ENCODE measurements around the gene NAB1.

The NAB1 gene

GRCh38 chr2:190653231-190653630 is 4.3 kb downstream of the NAB1 start:
- H2AFZ ChIP-seq (ENCODE audit: low read depth, low read length, severe bottlenecking): no peak overlapping the region
- H3K4me3 ChIP-seq (ENCODE audit: insufficient read depth, low read length, poor library complexity, severe bottlenecking): no peak overlapping the region
- peaks cover 9% of the 10 kb centered on the region; the same call in 1 of the 2 replicates for H3F3A ChIP-seq (ENCODE audit: insufficient read depth)
- no peak overlapping the region for H3K9ac ChIP-seq (ENCODE audit: low read length)
- no peak overlapping the region for H3K4me2 ChIP-seq (ENCODE audit: low read depth, low read length, poor library complexity, severe bottlenecking)
- no peaks in the 10 kb centered on the region; the same call in 1 of the 2 replicates for H3K36me3 ChIP-seq (ENCODE audit: low read length)
- H3K9me3 ChIP-seq (ENCODE audit: insufficient read depth, low read length): no peaks in the 10 kb centered on the region
- H3K79me2 ChIP-seq (ENCODE audit: insufficient read depth, low read length): peaks cover 63% of the 10 kb centered on the region
- H3K9me2 ChIP-seq (replicated peaks; ENCODE audit: insufficient read depth, low read length): no peaks in the 10 kb centered on the region
- H3K27ac ChIP-seq (ENCODE audit: low read depth, low read length): no peak overlapping the region
- H4K20me1 ChIP-seq (ENCODE audit: low read depth, low read length): peaks cover 14% of the 10 kb centered on the region
- H3K27me3 ChIP-seq (ENCODE audit: low read length): no peaks in the 10 kb centered on the region
- TF ChIP-seq CTCF (IDR thresholded peaks at IDR 0.05; ENCODE audit: insufficient read depth, low read length, poor library complexity, severe bottlenecking) (no peak), EZH2phosphoT487 (conservative IDR thresholded peaks at IDR 0.05; ENCODE audit: low read length) (no peak)

DNA sequence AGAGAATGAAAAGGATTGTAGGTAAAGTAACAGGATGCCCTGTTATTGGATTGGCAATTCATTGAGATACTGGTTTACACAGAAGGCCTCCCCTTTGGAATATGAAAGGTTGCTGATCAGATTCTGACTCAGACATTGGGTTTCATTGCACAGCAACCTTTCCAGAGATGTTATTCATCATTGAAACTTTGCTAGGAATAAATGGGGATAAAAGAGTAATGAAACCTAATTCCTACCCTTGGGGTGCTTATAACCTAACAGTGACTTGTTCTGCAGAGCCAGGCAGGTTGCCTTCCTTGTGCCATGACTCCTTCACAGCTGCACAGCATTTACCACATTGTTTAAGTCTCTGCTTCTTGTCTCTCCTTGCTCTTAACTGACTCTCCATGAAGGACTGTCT is 5.0 kb downstream of the NAB1 start:
- peaks cover 9% of the 10 kb centered on the region; the same call in 1 of the 2 replicates for H3F3A ChIP-seq (ENCODE audit: insufficient read depth)

GRCh38 chr2:190655113-190655512 is 6.2 kb downstream of the NAB1 start:
- H3K9ac ChIP-seq (ENCODE audit: low read length): no peak overlapping the region
- TF ChIP-seq CTCF (IDR thresholded peaks at IDR 0.05; ENCODE audit: insufficient read depth, low read length, poor library complexity, severe bottlenecking): no peak
- TF ChIP-seq EZH2phosphoT487 (conservative IDR thresholded peaks at IDR 0.05; ENCODE audit: low read length): no peak
- H2AFZ ChIP-seq (ENCODE audit: low read depth, low read length, severe bottlenecking): no peak overlapping the region
- H3K79me2 ChIP-seq (ENCODE audit: insufficient read depth, low read length): peaks cover 63% of the 10 kb centered on the region
- H3K9me3 ChIP-seq (ENCODE audit: insufficient read depth, low read length): no peaks in the 10 kb centered on the region
- H3K36me3 ChIP-seq (ENCODE audit: low read length): no peaks in the 10 kb centered on the region; the same call in 1 of the 2 replicates
- H4K20me1 ChIP-seq (ENCODE audit: low read depth, low read length): peaks cover 14% of the 10 kb centered on the region
- H3K27ac ChIP-seq (ENCODE audit: low read depth, low read length): no peak overlapping the region
- H3K4me2 ChIP-seq (ENCODE audit: low read depth, low read length, poor library complexity, severe bottlenecking): no peak overlapping the region
- H3K27me3 ChIP-seq (ENCODE audit: low read length): no peaks in the 10 kb centered on the region
- H3K4me3 ChIP-seq (ENCODE audit: insufficient read depth, low read length, poor library complexity, severe bottlenecking): no peak overlapping the region
- H3K9me2 ChIP-seq (replicated peaks; ENCODE audit: insufficient read depth, low read length): no peaks in the 10 kb centered on the region
- peaks cover 9% of the 10 kb centered on the region; the same call in 1 of the 2 replicates for H3F3A ChIP-seq (ENCODE audit: insufficient read depth)

More for the DNA sequence above, 5.0 kb downstream of the NAB1 start:
- Histone ChIP-seq H3K27me3 (ENCODE audit: low read length) (no peaks in the 10 kb centered on the region), H3K36me3 (ENCODE audit: low read length) (no peaks in the 10 kb centered on the region; the same call in 1 of the 2 replicates), H2AFZ (ENCODE audit: low read depth, low read length, severe bottlenecking) (no peak overlapping the region), H3K4me2 (ENCODE audit: low read depth, low read length, poor library complexity, severe bottlenecking) (no peak overlapping the region), H3K9me2 (replicated peaks; ENCODE audit: insufficient read depth, low read length) (no peaks in the 10 kb centered on the region), H3K9me3 (ENCODE audit: insufficient read depth, low read length) (no peaks in the 10 kb centered on the region), H4K20me1 (ENCODE audit: low read depth, low read length) (peaks cover 14% of the 10 kb centered on the region), H3K79me2 (ENCODE audit: insufficient read depth, low read length) (peaks cover 69% of the 10 kb centered on the region), H3K9ac (ENCODE audit: low read length) (no peak overlapping the region), H3K27ac (ENCODE audit: low read depth, low read length) (no peak overlapping the region), H3K4me3 (ENCODE audit: insufficient read depth, low read length, poor library complexity, severe bottlenecking) (no peak overlapping the region)
- TF ChIP-seq CTCF (IDR thresholded peaks at IDR 0.05; ENCODE audit: insufficient read depth, low read length, poor library complexity, severe bottlenecking) (no peak), EZH2phosphoT487 (conservative IDR thresholded peaks at IDR 0.05; ENCODE audit: low read length) (no peak)
